HG03520 (cell line): ENCODE data around the gene PRRG4.
"Not testable (repeated sequence)": the region's sequence is repeated elsewhere in the genome, so short reads cannot be mapped to it uniquely, and the experiment has no call there.

ENCODE experiments used
- ATAC-seq: cut with Tn5 transposase; IDR thresholded peaks from one replicate; pipeline ENCODE4 v1.9.1; 2021; ENCODE audit warnings: mild to moderate bottlenecking, moderate library complexity; ENCODE audit not compliant: unreplicated experiment

PRRG4 gene

GRCh38 chr11:32829680-32830412 is at the start of gene PRRG4:
Gene PRRG4 (plus strand): TSS chr11:32829927. CDS start chr11:32830530, 603 bp downstream.
- peak; percentile 74 for ATAC-seq

- not testable (repeated sequence) for ATAC-seq
These were observed 48.9 kb upstream of the PRRG4 start for GRCh38 chr11:32780839-32781238.

- ATAC-seq, result no peak
These were observed 48.0 kb upstream of the PRRG4 start for GRCh38 chr11:32781721-32782120.

- ATAC-seq, result no peak
These were observed 44.5 kb upstream of the PRRG4 start for GRCh38 chr11:32785262-32785661.

- ATAC-seq, result no peak
These were observed 42.9 kb upstream of the PRRG4 start for GRCh38 chr11:32786811-32787210.

- ATAC-seq, result no peak
These were observed 38.8 kb upstream of the PRRG4 start for GRCh38 chr11:32790916-32791315.

GRCh38 chr11:32792111-32792947 is 37.4 kb upstream of the PRRG4 start:
- ATAC-seq, result peak; percentile 15

- peak; percentile 75 for ATAC-seq
These were observed 36.7 kb upstream of the PRRG4 start for GRCh38 chr11:32792948-32793475.

GRCh38 chr11:32794439-32794838 is 35.3 kb upstream of the PRRG4 start, which contains the start of gene CCDC73:
Gene CCDC73 (minus strand): TSS chr11:32794662. CDS start chr11:32760243, 34,419 bp downstream.
- no peak for ATAC-seq

- ATAC-seq, result no peak
These were observed 33.3 kb upstream of the PRRG4 start for GRCh38 chr11:32796425-32796824.

GRCh38 chr11:32809313-32809712 is 20.4 kb upstream of the PRRG4 start:
- peak; percentile 99 for ATAC-seq

- ATAC-seq, result no peak
These were observed 12.4 kb upstream of the PRRG4 start for GRCh38 chr11:32817181-32817851.

- no peak for ATAC-seq
These were observed 11.9 kb upstream of the PRRG4 start for GRCh38 chr11:32817852-32818183.

- ATAC-seq, result no peak
These were observed 10.5 kb upstream of the PRRG4 start for GRCh38 chr11:32819187-32819586.

- ATAC-seq, result no peak
These were observed 9.2 kb upstream of the PRRG4 start for GRCh38 chr11:32820497-32820896.

GRCh38 chr11:32821517-32821916 is 8.2 kb upstream of the PRRG4 start:
- no peak for ATAC-seq

GRCh38 chr11:32821917-32822560 is 7.7 kb upstream of the PRRG4 start:
- no peak for ATAC-seq

GRCh38 chr11:32823617-32824016 is 6.1 kb upstream of the PRRG4 start:
- ATAC-seq, result not testable (repeated sequence)

- no peak for ATAC-seq
These were observed 3.6 kb upstream of the PRRG4 start for GRCh38 chr11:32826113-32826512.

- no peak for ATAC-seq
These were observed 2.5 kb upstream of the PRRG4 start for GRCh38 chr11:32827276-32827675.
